ENCODE results near the gene SNTG2.

DNA sequence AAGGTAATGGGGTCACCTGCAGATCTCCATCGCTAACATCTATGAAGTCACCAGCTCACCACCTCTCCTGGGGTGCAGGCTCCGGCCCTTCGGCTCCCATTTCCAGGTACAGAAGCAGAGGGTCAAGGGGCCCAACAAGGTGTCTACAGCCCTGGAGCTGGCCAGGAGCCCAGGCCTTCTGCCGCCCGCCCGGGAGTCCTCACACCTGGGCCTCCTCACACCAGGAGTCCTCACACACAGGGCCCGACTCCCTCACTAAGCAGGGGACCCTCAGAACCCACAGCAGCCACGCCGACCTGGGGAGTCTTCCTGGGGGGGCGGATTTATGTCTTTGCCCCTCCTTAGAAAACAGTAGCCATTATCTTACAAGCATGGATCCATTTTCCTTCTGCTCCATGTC lies 419.3 kb downstream of the SNTG2 start:
- TF ChIP-seq CSDC2 (CRISPR knock-in tag; IDR thresholded peaks at IDR 0.05) (no peak), ISL1 (CRISPR knock-in tag; IDR thresholded peaks at IDR 0.05) (no peak), ZNF565 (CRISPR knock-in tag; conservative IDR thresholded peaks at IDR 0.05; ENCODE audit: low read depth) (no peak), TCF4 (CRISPR knock-in tag; IDR thresholded peaks at IDR 0.05; ENCODE audit: borderline replicate concordance) (no peak), RARB (CRISPR knock-in tag; IDR thresholded peaks at IDR 0.05) (no peak), TOX (CRISPR knock-in tag; IDR thresholded peaks at IDR 0.05; ENCODE audit: borderline replicate concordance) (no peak), ZNF70 (CRISPR knock-in tag; IDR thresholded peaks at IDR 0.05) (no peak), ZC3H10 (CRISPR knock-in tag; IDR thresholded peaks at IDR 0.05) (no peak)
- TF ChIP-seq, protein P1, sequence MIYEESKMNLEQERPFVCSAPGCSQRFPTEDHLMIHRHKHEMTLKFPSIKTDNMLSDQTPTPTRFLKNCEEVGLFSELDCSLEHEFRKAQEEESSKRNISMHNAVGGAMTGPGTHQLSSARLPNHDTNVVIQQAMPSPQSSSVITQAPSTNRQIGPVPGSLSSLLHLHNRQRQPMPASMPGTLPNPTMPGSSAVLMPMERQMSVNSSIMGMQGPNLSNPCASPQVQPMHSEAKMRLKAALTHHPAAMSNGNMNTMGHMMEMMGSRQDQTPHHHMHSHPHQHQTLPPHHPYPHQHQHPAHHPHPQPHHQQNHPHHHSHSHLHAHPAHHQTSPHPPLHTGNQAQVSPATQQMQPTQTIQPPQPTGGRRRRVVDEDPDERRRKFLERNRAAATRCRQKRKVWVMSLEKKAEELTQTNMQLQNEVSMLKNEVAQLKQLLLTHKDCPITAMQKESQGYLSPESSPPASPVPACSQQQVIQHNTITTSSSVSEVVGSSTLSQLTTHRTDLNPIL (CRISPR knock-in tag; IDR thresholded peaks at IDR 0.05; ENCODE audit: low read depth): no peak
